ENCODE data around the gene TSPAN18.

Gene TSPAN18

DNA sequence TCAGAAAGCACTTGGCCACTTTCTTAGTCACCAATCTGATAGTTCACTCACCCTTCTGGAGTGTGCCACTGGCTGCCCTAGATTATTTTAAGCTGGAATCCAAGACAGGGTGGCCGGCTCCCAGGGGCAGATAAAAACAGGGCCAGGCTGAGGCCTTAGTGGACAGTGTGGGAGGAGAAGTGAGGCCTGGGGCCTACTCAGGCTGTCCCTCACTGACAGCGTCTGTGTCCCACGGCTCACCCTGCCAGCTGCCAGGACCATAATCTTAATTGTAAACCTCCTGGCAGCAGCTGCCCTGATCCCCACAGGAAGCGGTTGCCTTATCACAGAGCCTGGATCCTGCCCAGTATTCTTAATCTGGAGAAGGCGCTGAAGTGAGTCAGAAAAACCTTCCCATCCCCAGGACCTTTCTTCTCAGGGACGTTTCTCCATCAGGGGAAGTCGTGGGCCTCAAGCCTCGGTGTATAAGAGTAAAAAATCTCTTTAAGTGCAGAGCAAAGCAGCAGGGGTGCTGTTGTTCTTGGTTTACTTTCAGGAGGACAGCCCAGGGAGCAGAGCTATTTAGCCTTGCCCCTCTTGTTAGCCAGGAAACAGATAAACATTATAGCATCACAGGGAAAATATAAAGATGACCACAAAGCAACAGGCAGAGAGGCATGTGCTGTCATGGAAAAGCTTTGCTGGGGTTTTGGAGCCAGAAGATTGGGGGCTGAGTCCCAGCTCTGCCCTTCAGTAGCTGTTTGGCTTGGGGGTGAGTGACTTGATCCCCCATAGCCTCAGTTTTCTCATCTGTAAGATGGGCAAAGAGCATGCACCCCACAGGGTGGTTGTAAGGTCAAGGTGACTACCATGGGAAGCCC is 39.6 kb downstream of the TSPAN18 start:
- ChIA-PET POLR2A (no interaction called here), CTCF (interaction anchor here (1.0 to 3.2 kb wide), 4 partner anchors 10 to 145 kb away, joined by 3 to 33 read pairs (median 5); no protein-coding TSS in a partner anchor)
- Histone ChIP-seq H3K9me3 (ENCODE audit: control insufficient read depth, insufficient read depth, low read depth, low read length) (no peaks in the 10 kb centered on the region), H3K27ac (ENCODE audit: extremely low read depth, low read depth, low read length) (0 out of 2 replicates have a peak overlapping the region, but pooled peaks have one; percentile 4), H3K36me3 (ENCODE audit: control insufficient read depth in 2 of 2, insufficient read depth in 1 of 2, low read length in 2 of 2) (no peaks in the 10 kb centered on the region), H3K4me3 (ENCODE audit: low read depth, low read length) (no peak overlapping the region), H3K4me1 (ENCODE audit: control insufficient read depth, insufficient read depth, low read length) (0 out of 2 replicates have a peak, but pooled peaks cover 2% of the 10 kb centered on the region)
- TF ChIP-seq ZBTB17 (tag by site-specific recombination; IDR thresholded peaks at IDR 0.05) (0 out of 2 replicates have a peak, but pooled peaks have one; percentile 12), ZNF335 (tag by site-specific recombination; conservative IDR thresholded peaks at IDR 0.05) (peak; percentile 29; the same call in 1 of the 2 replicates), ZSCAN5A (tag by site-specific recombination; IDR thresholded peaks at IDR 0.05) (no peak), MZF1 (tag by site-specific recombination; IDR thresholded peaks at IDR 0.05; ENCODE audit: borderline replicate concordance) (0 out of 2 replicates have a peak, but pooled peaks have one; percentile 36), ZNF10 (tag by site-specific recombination; IDR thresholded peaks at IDR 0.05) (peak; percentile 70; the same call in 1 of the 2 replicates), PRDM6 (tag by site-specific recombination; IDR thresholded peaks at IDR 0.05) (peak; percentile 56), SCRT2 (tag by site-specific recombination; IDR thresholded peaks at IDR 0.05) (peak; percentile 41; the same call in 1 of the 2 replicates), ZIC2 (tag by site-specific recombination; IDR thresholded peaks at IDR 0.05) (peak; percentile 86), ZBTB21 (tag by site-specific recombination; IDR thresholded peaks at IDR 0.05) (peak; percentile 24; the same call in 1 of the 2 replicates), ZNF670 (tag by site-specific recombination; IDR thresholded peaks at IDR 0.05; ENCODE audit: low read depth) (no peak)
- TF ChIP-seq, protein P1, sequence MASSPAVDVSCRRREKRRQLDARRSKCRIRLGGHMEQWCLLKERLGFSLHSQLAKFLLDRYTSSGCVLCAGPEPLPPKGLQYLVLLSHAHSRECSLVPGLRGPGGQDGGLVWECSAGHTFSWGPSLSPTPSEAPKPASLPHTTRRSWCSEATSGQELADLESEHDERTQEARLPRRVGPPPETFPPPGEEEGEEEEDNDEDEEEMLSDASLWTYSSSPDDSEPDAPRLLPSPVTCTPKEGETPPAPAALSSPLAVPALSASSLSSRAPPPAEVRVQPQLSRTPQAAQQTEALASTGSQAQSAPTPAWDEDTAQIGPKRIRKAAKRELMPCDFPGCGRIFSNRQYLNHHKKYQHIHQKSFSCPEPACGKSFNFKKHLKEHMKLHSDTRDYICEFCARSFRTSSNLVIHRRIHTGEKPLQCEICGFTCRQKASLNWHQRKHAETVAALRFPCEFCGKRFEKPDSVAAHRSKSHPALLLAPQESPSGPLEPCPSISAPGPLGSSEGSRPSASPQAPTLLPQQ (tag by site-specific recombination; IDR thresholded peaks at IDR 0.05) = 0 out of 2 replicates have a peak, but pooled peaks have one; percentile 26
- TF ChIP-seq, protein P2, sequence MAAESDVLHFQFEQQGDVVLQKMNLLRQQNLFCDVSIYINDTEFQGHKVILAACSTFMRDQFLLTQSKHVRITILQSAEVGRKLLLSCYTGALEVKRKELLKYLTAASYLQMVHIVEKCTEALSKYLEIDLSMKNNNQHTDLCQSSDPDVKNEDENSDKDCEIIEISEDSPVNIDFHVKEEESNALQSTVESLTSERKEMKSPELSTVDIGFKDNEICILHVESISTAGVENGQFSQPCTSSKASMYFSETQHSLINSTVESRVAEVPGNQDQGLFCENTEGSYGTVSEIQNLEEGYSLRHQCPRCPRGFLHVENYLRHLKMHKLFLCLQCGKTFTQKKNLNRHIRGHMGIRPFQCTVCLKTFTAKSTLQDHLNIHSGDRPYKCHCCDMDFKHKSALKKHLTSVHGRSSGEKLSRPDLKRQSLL (tag by site-specific recombination; IDR thresholded peaks at IDR 0.05) = no peak
- TF ChIP-seq, protein P3, sequence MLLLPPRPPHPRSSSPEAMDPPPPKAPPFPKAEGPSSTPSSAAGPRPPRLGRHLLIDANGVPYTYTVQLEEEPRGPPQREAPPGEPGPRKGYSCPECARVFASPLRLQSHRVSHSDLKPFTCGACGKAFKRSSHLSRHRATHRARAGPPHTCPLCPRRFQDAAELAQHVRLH (tag by site-specific recombination; IDR thresholded peaks at IDR 0.05) = no peak
- TF ChIP-seq, protein P4, sequence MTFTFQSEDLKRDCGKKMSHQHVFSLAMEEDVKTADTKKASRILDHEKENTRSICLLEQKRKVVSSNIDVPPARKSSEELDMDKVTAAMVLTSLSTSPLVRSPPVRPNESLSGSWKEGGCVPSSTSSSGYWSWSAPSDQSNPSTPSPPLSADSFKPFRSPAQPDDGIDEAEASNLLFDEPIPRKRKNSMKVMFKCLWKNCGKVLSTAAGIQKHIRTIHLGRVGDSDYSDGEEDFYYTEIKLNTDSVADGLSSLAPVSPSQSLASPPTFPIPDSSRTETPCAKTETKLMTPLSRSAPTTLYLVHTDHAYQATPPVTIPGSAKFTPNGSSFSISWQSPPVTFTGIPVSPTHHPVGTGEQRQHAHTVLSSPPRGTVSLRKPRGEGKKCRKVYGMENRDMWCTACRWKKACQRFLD (tag by site-specific recombination; IDR thresholded peaks at IDR 0.05) = no peak

GRCh38 chr11:44766972-44767278 is 40.2 kb downstream of the TSPAN18 start:
- H3K27ac ChIP-seq (ENCODE audit: extremely low read depth, low read depth, low read length) = 0 out of 2 replicates have a peak overlapping the region, but pooled peaks have one; percentile 4
- no peaks in the 10 kb centered on the region for H3K9me3 ChIP-seq (ENCODE audit: control insufficient read depth, insufficient read depth, low read depth, low read length)
- CTCF ChIA-PET = interaction anchor here (0.6 to 3.2 kb wide), 5 partner anchors 9 to 841 kb away, joined by 3 to 33 read pairs (median 3); no protein-coding TSS in a partner anchor
- H3K4me3 ChIP-seq (ENCODE audit: low read depth, low read length) = no peak overlapping the region
- H3K36me3 ChIP-seq (ENCODE audit: control insufficient read depth in 2 of 2, insufficient read depth in 1 of 2, low read length in 2 of 2) = no peaks in the 10 kb centered on the region
- POLR2A ChIA-PET = no interaction called here
- H3K4me1 ChIP-seq (ENCODE audit: control insufficient read depth, insufficient read depth, low read length) = 0 out of 2 replicates have a peak, but pooled peaks cover 2% of the 10 kb centered on the region
- no peak for TF ChIP-seq GFI1B (tag by site-specific recombination; IDR thresholded peaks at IDR 0.05)
- TF ChIP-seq ZNF19 (tag by site-specific recombination; IDR thresholded peaks at IDR 0.05; ENCODE audit: low read depth) = no peak
- no peak for TF ChIP-seq YY1 (tag by site-specific recombination; IDR thresholded peaks at IDR 0.05)
- TF ChIP-seq SCRT1 (tag by site-specific recombination; IDR thresholded peaks at IDR 0.05; ENCODE audit: borderline replicate concordance) = no peak
- TF ChIP-seq ZNF585B (tag by site-specific recombination; IDR thresholded peaks at IDR 0.05) = no peak
- TF ChIP-seq ZNF354C (tag by site-specific recombination; IDR thresholded peaks at IDR 0.05; ENCODE audit: borderline replicate concordance, low read depth) = no peak
- TF ChIP-seq ZNF571 (tag by site-specific recombination; IDR thresholded peaks at IDR 0.05) = no peak
- no peak for TF ChIP-seq ZNF16 (tag by site-specific recombination; IDR thresholded peaks at IDR 0.05; ENCODE audit: low read depth)
- TF ChIP-seq ZNF76 (tag by site-specific recombination; IDR thresholded peaks at IDR 0.05; ENCODE audit: borderline replicate concordance, low read depth) = no peak
- no peak for TF ChIP-seq ZBTB20 (tag by site-specific recombination; IDR thresholded peaks at IDR 0.05)
- no peak for TF ChIP-seq ZNF155 (tag by site-specific recombination; IDR thresholded peaks at IDR 0.05)
- no peak for TF ChIP-seq ZNF777 (tag by site-specific recombination; IDR thresholded peaks at IDR 0.05; ENCODE audit: borderline replicate concordance)
- no peak for TF ChIP-seq ZBTB48 (tag by site-specific recombination; IDR thresholded peaks at IDR 0.05)
- no peak for TF ChIP-seq ZNF658 (tag by site-specific recombination; IDR thresholded peaks at IDR 0.05)
